ENCODE measurements around the gene SPC24.

The SPC24 gene

DNA sequence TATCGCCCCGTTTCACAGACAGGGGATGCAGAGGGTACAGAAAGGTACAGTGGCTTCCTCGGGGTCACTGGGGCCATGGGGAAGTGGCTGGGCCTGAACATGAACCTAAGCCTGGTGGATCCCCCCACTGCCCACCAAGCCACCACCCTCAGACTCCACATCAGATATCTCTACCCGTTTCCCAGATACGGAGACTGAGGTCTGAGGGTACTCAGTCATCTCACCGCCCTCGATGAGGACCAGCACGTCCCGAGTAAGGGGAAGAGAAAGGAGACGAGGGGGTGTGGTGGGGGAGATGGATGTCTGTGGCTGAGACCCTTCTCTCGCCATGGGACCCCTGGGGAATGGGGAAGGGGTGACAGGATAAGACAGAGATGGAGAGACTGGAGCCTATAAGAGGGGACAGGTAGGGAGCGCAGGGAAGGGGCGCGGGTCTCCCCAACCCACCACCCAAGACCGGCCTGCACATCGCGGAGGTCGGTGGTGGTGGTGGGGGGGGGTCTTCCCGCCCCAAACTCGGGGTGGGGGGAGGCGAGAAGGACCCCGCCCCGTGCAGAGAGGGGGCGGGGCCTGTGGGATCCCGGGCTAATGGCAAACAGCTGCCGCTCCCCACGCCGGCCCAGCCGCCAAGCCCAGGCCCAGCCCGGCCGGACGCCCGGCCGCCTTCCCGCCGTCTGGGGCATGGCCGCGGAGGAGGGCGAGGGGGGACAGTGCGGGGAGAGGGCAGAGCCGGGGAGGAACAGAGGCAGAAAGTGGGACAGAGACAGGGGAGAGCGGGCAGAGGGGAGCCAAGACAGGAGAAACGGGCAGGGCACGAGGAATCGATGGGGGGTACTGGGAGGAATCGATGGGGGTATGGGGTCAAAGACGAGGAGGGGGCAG, 41.1 kb upstream of the SPC24 start:
- peak; percentile 34 for DNase-seq (ENCODE audit: low read depth)
- H3K4me3 ChIP-seq (ENCODE audit: low read depth, low read length), result peak overlapping the region; percentile 70
- no peak for TF ChIP-seq CTCF (conservative IDR thresholded peaks at IDR 0.05; ENCODE audit: low read depth, low read length)

DNA sequence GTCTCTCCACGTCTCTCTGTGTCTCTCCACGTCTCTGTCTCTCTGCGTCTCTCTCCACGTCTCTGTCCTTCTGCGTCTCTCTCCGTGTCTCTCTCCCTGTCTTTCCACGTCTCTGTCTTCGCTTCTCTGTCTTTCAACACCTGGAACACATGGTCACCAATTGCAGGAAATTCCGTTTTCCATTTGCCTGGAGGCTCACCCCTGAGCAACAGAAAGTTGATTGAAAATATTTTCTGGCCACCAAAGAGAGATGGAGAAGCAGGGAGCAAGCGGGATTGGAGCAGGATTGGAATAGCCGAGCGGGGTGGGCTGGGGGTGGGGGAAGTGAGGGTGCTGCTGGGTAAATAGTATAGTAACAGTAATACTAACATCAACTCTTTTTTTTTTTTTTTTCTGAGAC, 40.1 kb upstream of the SPC24 start:
- H3K4me3 ChIP-seq (ENCODE audit: low read depth, low read length), result peak overlapping the region; percentile 52
- no peak for TF ChIP-seq CTCF (conservative IDR thresholded peaks at IDR 0.05; ENCODE audit: low read depth, low read length)
- DNase-seq (ENCODE audit: low read depth), result no peak

DNA sequence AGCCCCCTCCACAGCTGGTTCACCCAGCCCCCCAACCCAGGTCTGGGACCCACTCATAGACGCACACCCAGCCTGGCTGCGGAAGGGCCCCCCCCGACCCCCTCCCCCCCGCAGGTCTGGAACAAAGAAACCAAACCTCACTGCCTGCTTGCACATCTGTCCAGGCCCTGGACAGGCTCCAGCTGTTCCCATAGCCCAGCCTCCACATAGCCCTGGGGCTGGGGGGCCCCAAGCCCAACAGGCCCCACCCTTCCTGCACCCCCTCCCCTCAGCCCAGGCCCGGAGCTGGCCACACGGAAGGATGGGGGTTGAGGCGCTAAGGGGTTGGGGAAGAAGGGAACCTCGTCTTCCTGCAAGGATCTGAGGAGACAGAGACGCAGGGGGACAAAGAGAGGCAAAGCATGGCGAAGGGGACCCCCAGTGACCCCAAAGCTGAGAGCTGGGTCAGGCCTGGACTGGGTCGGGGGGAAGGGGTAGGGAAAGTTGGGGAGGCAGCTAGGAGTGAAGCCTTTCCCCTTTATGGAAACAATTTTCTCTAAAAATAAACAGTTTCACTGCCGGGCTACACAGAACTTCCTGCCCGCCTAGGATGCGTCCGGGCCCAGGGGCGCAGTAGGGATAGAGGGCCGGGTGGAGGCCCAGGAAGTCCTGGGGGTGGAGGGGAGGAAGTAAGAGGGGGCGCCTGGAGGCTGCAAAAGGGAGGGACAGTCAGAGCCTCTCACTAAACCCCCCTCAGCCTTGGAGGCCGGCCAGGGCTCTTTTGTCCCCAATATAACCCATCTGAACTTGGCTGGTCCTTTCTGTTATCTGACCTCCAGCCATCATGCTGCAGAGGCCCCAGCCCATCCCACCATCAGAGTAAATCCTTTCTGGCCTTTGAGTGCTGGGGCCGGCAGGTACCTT, 39.3 kb upstream of the SPC24 start:
- H3K4me3 ChIP-seq (ENCODE audit: low read depth, low read length), result peak overlapping the region; percentile 52
- no peak for TF ChIP-seq CTCF (conservative IDR thresholded peaks at IDR 0.05; ENCODE audit: low read depth, low read length)
- peak; percentile 31 for DNase-seq (ENCODE audit: low read depth)

GRCh38 chr19:11194173-11194572, 38.6 kb upstream of the SPC24 start:
- peak overlapping the region; percentile 52 for H3K4me3 ChIP-seq (ENCODE audit: low read depth, low read length)
- DNase-seq (ENCODE audit: low read depth), result no peak
- no peak for TF ChIP-seq CTCF (conservative IDR thresholded peaks at IDR 0.05; ENCODE audit: low read depth, low read length)

GRCh38 chr19:11192957-11193939, 37.7 kb upstream of the SPC24 start:
- no peak for DNase-seq (ENCODE audit: low read depth)
- no peak for TF ChIP-seq CTCF (conservative IDR thresholded peaks at IDR 0.05; ENCODE audit: low read depth, low read length)
- no peak overlapping the region for H3K4me3 ChIP-seq (ENCODE audit: low read depth, low read length)

GRCh38 chr19:11191934-11192333, 36.4 kb upstream of the SPC24 start:
- DNase-seq (ENCODE audit: low read depth), result no peak
- no peak overlapping the region for H3K4me3 ChIP-seq (ENCODE audit: low read depth, low read length)
- TF ChIP-seq CTCF (conservative IDR thresholded peaks at IDR 0.05; ENCODE audit: low read depth, low read length), result no peak
